ENCODE measurements around the gene YPEL1. TPM values are rescaled to one million over a fixed set of nuclear protein-coding genes. Genes with fewer than 3 reads are reported as not detected.
"Not testable (repeated sequence)": the region's sequence is repeated elsewhere in the genome, so short reads cannot be mapped to it uniquely, and the experiment has no call there.

YPEL1 gene
- total RNA-seq, 2 experiments from 2014 or later, result 8.9 to 11.0 TPM

DNA sequence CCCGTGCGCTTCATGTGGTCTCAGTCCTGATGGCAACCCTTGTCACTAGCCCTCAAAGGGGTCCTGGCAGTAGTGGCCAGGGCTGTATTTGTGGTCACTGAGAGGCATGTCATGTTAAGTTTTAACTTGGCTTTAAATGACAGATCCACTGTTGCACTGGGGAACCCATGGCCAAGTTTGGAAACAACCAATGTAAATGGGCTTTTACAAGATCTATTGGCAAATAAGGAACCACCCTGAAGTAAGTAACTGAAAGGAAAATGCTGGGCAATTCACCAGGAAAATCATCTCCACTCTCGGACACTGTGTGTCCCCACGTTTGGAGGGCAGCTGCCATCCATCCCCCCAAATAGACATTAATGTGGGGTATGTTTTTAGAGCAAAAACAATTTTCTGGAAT, 8.4 kb downstream of the YPEL1 start:
- ChIA-PET POLR2A (no interaction called here), CTCF (no interaction called here)
- Mint-ChIP-seq H3K27ac (no peak overlapping the region), H3K27me3 (no peaks in the 10 kb centered on the region), H3K4me3 (no peak overlapping the region), H3K9me3 (no peaks in the 10 kb centered on the region), H3K36me3 (ENCODE audit: low read depth) (no peaks in the 10 kb centered on the region), H3K4me1 (peaks cover 6% of the 10 kb centered on the region)
- no peak for DNase-seq

DNA sequence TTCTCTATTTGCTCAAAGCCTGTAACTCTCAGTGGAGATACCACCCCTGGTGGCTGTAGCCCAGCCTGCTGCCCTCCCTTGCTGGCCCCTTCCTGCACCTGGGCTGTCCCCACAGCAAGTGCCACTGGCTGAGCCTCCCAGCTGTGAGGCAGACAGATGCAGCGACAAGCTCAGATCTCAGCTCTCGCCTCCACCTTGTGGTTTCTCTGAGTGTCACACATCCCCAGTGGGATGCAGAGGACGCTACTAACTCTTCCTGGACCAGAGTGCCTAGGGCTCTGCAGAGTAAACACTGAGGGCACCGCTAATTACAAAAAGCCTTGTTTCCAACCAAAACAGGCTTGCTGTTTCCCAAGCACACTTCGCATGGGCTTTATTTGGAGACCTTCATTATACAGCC, 8.9 kb downstream of the YPEL1 start:
- no peaks in the 10 kb centered on the region for H3K36me3 Mint-ChIP-seq (ENCODE audit: low read depth)
- no peaks in the 10 kb centered on the region for H3K9me3 Mint-ChIP-seq
- H3K27me3 Mint-ChIP-seq, result no peaks in the 10 kb centered on the region
- H3K4me3 Mint-ChIP-seq, result no peak overlapping the region
- DNase-seq, result peak; percentile 62
- CTCF ChIA-PET, result interaction anchor here (0.8 to 1.4 kb wide), 2 partner anchors 9 to 22 kb away, joined by 3 to 7 read pairs; partner anchors contain the start of gene YPEL1
- H3K4me1 Mint-ChIP-seq, result peaks cover 6% of the 10 kb centered on the region
- H3K27ac Mint-ChIP-seq, result no peak overlapping the region
- POLR2A ChIA-PET, result no interaction called here

DNA sequence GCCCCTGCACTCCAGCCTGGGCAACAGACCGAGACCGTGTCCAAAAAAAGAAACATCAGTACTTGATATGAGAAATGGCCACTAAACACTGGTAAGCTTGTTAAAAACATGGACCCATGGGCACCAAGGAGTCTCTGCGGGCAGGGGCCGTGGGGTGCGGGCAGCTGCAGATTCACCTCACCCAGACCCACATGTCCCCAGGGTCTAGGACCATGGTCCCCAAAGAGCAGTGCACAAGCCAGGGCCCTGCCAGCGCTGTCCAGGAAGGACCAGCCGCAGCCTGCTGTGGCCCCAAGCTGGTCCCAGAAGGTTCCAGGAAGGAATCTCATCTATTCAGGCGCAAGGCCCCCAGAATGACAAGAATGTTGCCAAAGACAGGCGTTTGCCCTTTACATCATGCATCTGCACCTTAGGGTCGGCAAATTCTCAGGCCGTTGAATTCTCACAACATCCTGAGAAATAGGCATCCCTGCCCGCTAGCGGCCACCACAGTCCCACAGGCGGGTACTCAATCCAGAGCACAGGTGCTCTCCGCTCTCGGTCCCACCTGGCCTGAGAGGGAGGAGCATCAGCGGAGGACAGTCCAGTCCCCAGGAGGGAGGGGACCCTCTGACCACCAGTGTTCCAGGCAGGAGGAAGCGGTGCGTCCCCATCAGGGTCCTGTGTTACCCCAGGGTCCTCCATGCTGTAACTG, 9.5 kb downstream of the YPEL1 start:
- H3K9me3 Mint-ChIP-seq, result no peaks in the 10 kb centered on the region
- no peak for DNase-seq
- H3K27ac Mint-ChIP-seq, result no peak overlapping the region
- ChIA-PET CTCF (interaction anchor here (0.6 to 1.4 kb wide), 3 partner anchors 9 to 1072 kb away, joined by 3 to 7 read pairs (median 3); partner anchors contain the start of gene YPEL1), POLR2A (no interaction called here)
- H3K36me3 Mint-ChIP-seq (ENCODE audit: low read depth), result no peaks in the 10 kb centered on the region
- H3K27me3 Mint-ChIP-seq, result no peaks in the 10 kb centered on the region
- H3K4me3 Mint-ChIP-seq, result no peak overlapping the region
- peaks cover 6% of the 10 kb centered on the region for H3K4me1 Mint-ChIP-seq

DNA sequence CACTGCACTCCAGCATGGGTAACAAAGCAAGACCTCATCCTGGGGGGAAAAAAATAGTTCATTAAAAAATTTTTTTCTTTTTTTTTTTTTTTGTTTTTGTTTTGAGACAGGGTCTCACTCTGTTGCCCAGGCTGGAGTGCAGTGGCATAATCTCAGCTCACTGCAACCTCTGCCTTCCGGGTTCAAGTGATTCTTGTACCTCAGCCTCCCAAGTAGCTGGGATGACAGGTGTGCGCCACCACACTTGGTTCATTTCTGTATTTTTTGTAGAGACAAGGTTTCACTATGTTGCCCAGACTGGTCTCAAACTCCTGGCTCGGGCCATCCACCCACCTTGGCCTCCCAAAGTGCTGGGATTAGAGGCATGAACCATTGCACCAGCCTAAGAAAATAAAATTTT, 11.1 kb downstream of the YPEL1 start:
- H3K27me3 Mint-ChIP-seq; H3K36me3 Mint-ChIP-seq (ENCODE audit: low read depth); H3K4me1 Mint-ChIP-seq; DNase-seq; H3K9me3 Mint-ChIP-seq; H3K27ac Mint-ChIP-seq; POLR2A ChIA-PET; H3K4me3 Mint-ChIP-seq: not testable (repeated sequence)
- CTCF ChIA-PET, result interaction anchor here (0.8 kb wide), 1 partner anchor 56 kb away, joined by 5 read pairs; no protein-coding TSS in a partner anchor

DNA sequence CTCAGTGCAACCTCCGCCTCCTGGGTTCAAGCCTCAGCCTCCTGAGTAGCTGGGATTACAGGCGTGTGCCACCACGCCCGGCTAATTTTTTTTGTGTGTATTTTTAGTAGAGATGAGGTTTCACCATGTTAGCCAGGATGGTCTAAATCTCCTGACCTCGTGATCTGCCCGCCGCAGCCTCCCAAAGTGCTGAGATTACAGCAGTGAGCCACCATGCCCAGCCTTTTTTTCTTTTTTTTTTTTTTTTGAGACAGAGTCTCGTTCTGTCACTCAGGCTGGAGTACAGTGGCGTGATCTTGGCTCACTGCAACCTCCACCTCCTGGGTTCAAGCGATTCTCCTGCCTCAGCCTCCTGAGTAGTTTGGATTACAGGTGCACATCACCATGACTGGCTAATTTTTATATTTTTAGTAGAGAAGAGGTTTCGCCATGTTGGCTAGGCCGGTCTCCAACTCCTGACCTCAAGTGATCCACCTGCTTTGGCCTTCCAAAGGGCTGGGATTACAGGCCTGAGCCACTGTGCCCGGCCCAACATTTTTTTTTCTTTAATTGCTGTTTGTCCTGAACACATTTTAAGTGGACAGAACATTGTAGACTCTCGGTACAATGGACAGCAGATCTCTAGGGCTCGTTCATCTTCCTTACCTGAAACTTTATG, 14.3 kb downstream of the YPEL1 start:
- H3K9me3 Mint-ChIP-seq; H3K4me1 Mint-ChIP-seq; H3K27ac Mint-ChIP-seq; DNase-seq; POLR2A ChIA-PET; H3K36me3 Mint-ChIP-seq (ENCODE audit: low read depth); H3K27me3 Mint-ChIP-seq; CTCF ChIA-PET; H3K4me3 Mint-ChIP-seq: not testable (repeated sequence)

DNA sequence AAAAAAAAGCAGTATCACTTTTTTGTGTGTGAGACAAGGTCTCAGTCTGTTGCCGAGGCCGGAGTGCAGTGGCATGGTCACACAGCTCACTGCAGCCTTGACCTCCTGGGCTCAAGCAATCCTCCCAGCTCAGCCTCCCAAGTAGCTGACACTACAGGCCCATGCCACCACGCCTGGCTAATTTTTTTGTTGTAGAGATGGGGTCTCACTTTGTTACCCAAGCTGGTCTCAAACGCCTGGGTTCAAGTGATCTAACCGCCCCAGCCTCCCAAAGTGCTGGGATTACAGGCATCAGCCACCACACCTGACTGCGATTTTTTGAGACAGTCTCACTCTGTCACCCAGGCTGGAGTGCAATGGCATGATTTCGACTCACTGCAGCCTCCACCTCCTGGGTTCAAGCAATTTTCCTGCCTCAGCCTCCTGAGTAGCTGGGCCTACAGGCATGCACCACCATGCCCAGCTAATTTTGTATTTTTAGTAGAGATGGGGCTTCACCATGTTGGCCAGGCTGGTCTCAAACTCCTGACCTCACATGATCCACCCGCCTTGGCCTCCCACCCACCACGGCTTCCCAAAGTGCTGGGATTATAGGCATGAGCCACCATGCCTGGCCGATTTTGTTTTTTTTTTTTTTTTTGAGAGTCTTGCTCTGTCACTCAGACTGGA, 15.3 kb downstream of the YPEL1 start:
- H3K4me3 Mint-ChIP-seq; H3K9me3 Mint-ChIP-seq; H3K36me3 Mint-ChIP-seq (ENCODE audit: low read depth); H3K27me3 Mint-ChIP-seq; H3K27ac Mint-ChIP-seq; H3K4me1 Mint-ChIP-seq; POLR2A ChIA-PET; DNase-seq: not testable (repeated sequence)
- CTCF ChIA-PET, result interaction anchor here (0.6 to 0.7 kb wide), 2 partner anchors 10 to 381 kb away, joined by 3 to 5 read pairs; no protein-coding TSS in a partner anchor

DNA sequence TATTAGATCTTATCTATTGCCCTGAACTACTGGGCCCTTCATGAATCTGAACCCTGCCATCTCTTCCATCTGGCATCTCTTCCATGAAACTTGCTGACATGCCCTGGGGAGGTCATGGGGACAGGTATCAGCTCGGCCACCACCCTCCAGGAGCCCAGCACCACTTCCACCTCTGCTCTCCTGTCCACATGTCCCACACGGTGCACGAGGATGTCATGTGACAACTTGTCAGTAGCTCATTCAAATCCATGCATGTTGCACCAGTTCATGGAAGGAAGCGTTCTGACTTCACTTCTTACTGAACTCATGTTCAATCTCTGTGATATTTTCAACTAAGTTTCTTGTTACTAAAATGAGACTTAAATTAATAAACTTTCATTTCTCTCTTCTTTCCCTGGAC, 16.6 kb downstream of the YPEL1 start:
- Mint-ChIP-seq H3K27me3 (no peaks in the 10 kb centered on the region), H3K9me3 (no peaks in the 10 kb centered on the region), H3K36me3 (ENCODE audit: low read depth) (no peaks in the 10 kb centered on the region), H3K27ac (no peak overlapping the region), H3K4me1 (no peaks in the 10 kb centered on the region), H3K4me3 (no peak overlapping the region)
- ChIA-PET POLR2A (interaction anchor here (0.6 kb wide), 1 partner anchor 639 kb away, joined by 3 read pairs; no protein-coding TSS in a partner anchor), CTCF (interaction anchor here (0.8 to 1.6 kb wide), 3 partner anchors 8 to 21 kb away, joined by 3 to 5 read pairs (median 5); no protein-coding TSS in a partner anchor)
- no peak for DNase-seq

DNA sequence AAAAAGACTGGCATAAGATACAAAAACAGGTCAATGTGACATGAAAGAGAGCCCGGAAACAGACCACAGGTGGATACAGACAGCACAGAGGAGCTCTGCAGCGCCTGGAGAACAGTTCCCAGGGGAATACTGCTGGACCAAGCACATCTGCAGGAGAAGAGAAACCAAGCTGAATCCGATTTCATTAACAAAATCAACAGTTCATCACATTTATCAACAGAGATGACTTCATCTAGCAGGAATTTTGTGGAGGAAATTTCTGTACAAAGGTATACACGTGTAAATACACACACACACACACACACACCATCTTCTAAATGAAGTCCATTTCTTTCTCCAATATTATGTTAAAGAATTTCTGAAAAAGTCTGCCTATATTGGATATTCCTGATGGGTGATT, 17.1 kb downstream of the YPEL1 start:
- Mint-ChIP-seq H3K9me3 (no peaks in the 10 kb centered on the region), H3K4me3 (no peak overlapping the region), H3K27me3 (no peaks in the 10 kb centered on the region), H3K27ac (no peak overlapping the region), H3K36me3 (ENCODE audit: low read depth) (no peaks in the 10 kb centered on the region), H3K4me1 (peaks cover under 1% of the 10 kb centered on the region)
- no peak for DNase-seq
- CTCF ChIA-PET, result interaction anchor here (1.3 to 1.6 kb wide), 2 partner anchors 8 to 11 kb away, joined by 5 read pairs; no protein-coding TSS in a partner anchor
- POLR2A ChIA-PET, result no interaction called here

DNA sequence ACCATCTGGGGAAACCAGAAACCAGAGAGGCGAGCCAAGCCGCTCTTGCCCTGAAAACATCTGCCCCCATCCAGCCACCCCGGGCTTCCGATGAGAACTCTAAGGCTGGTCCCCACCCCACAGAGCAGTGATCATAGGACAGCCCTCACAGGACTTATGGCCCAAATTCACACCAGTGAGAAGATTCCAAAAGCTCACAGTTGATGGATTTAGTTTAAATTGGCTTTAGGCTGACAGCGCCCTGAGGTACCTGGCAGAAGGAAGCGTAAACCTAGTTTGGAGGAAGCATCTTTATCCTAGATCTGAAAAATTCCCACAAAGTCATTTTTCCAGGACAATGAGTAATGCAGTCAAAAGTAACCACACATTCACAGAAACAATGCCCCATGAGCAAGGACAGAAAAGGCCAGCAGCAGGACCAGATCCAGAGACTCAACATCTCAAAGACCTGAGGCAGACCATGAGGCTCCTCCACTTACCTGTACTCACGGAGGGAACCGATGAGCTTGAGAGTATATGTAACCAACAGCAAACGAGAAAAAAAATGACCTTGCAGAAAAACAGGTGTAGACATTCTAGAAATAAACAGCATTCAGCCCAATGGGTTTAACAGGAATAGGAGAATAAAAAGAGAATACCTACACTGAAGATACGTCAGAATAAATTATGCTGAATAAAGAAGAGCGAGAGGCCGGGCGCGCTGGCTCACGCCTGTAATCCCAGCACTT, 19.0 kb downstream of the YPEL1 start:
- H3K4me1 Mint-ChIP-seq, H3K9me3 Mint-ChIP-seq: not testable (repeated sequence)

DNA sequence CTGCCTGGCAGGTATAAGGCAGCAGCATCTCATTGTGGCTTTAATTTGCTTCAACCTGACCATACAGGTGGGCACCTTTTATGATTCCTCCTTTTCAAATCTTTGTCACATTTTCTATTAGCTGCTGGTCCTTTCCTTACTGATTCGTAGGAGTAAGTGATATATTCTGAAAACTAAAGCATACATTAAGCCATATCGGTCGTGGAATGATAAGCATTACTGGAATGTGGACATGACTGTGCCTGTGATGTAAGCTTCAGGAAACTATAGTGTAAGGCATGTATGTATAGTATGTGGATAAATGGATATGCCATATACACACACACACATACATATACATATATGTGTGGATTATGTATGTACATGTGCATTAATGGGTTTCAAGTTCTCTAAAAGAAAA, 20.8 kb downstream of the YPEL1 start:
- Mint-ChIP-seq H3K27me3 (no peaks in the 10 kb centered on the region), H3K4me3 (no peak overlapping the region), H3K4me1 (peaks cover 5% of the 10 kb centered on the region), H3K27ac (no peak overlapping the region), H3K9me3 (no peaks in the 10 kb centered on the region), H3K36me3 (ENCODE audit: low read depth) (no peaks in the 10 kb centered on the region)
- POLR2A ChIA-PET, result no interaction called here
- DNase-seq, result no peak
- CTCF ChIA-PET, result no interaction called here

More for the DNA sequence above, 19.0 kb downstream of the YPEL1 start:
- H3K27me3 Mint-ChIP-seq; H3K36me3 Mint-ChIP-seq (ENCODE audit: low read depth); CTCF ChIA-PET; H3K27ac Mint-ChIP-seq; POLR2A ChIA-PET; DNase-seq; H3K4me3 Mint-ChIP-seq: not testable (repeated sequence)

DNA sequence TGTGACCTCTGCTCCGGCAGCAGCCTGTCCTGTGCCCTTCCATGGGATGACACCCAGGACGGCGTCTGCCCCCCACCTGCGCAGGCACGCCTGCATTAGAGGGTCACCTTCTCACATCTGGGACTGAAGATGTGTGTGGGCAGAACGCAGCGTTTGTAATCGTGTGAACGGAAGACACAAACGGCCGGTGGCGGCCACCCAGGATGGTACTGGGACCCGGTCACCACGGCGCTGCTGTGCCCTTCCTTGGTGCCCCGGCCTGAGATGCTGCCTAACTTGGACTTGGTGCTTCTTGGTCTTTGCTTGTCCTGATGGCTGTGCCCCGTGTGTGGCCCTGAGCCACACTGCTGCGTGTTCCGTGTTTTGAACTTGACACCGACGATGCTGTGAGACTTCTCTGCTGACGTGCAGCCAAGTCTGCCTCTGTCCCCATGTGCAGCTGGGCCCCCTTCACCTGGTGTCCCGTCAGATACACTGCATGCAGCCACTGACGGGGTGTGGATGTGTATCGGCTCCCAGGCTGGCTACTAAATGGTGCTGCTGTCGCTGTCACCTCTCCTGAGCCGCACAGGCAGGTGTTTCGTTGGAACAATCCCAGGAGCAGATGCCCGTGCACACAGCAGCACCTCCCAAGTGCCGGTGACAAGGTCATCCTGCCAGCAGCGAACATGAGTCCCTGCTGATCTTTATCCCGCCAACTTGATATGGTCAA, 21.4 kb downstream of the YPEL1 start:
- Mint-ChIP-seq H3K4me1 (peaks cover 7% of the 10 kb centered on the region), H3K4me3 (no peak overlapping the region), H3K36me3 (ENCODE audit: low read depth) (no peaks in the 10 kb centered on the region), H3K27me3 (no peaks in the 10 kb centered on the region), H3K27ac (no peak overlapping the region), H3K9me3 (no peaks in the 10 kb centered on the region)
- no peak for DNase-seq
- POLR2A ChIA-PET, result no interaction called here
- CTCF ChIA-PET, result no interaction called here

DNA sequence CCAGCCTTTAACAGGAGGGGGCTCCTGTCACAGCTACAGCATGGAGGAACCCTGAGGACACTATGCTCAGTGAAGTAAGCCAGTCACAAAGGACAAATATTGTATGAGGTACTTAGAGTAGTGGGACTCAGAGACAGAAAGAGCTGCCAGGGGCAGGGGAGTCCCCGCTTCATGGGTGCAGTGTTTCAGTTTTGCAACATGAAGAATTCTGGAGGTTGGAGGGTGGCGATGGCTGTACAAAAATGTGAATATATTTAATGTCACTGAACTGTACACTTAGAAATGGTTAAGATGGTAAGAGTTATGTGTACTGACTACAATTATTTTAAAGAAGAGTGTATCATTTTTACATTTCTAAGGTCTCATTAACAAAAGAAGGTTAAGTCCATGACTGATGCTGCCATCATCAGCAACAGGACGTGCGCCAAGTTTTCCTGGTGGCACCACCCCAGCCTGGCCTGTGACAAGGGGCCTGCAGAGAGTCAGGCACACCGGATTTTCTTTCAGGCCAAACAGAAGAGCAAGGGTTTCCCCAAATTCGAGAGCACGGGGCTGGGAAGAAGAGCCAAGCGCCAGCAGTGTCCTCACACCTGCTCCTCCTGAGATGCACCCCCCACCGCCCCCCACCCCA, 22.1 kb downstream of the YPEL1 start:
- Mint-ChIP-seq H3K9me3 (no peaks in the 10 kb centered on the region), H3K27ac (no peak overlapping the region), H3K4me1 (peaks cover 7% of the 10 kb centered on the region), H3K36me3 (ENCODE audit: low read depth) (no peaks in the 10 kb centered on the region), H3K27me3 (no peaks in the 10 kb centered on the region), H3K4me3 (no peak overlapping the region)
- DNase-seq, result no peak
- POLR2A ChIA-PET, result no interaction called here
- CTCF ChIA-PET, result no interaction called here
